ENCODE measurements around the gene DNAAF6. TPM values are rescaled to one million over a fixed set of nuclear protein-coding genes. Genes with fewer than 3 reads are reported as not detected.

Gene DNAAF6
- total and polyA plus RNA-seq, 4 donors, result not detected

Small RNA genes lying within 50 kb of the gene (small RNA-seq; reads per million reads assigned to genes)
- not detected for gene RF00019

Other genes starting within 250 kb of the DNAAF6 start
- 10 to 100 TPM in 1 of 2 donors, 1 to 10 TPM in 1; 5.8 to 11.0 TPM for gene MORC4, start 206.4 kb upstream of the DNAAF6 start, total RNA-seq
- 10 to 100 TPM in 1 of 2 donors, 1 to 10 TPM in 1; 6.7 to 10.1 TPM for gene MORC4, start 206.4 kb upstream of the DNAAF6 start, polyA plus RNA-seq
- gene RBM41, start 87.8 kb upstream of the DNAAF6 start, total RNA-seq, result 10 to 100 TPM in 1 of 2 donors, 1 to 10 TPM in 1; 9.7 to 17.6 TPM
- gene RBM41, start 87.8 kb upstream of the DNAAF6 start, polyA plus RNA-seq, result 10 to 100 TPM in 1 of 2 donors, 1 to 10 TPM in 1; 3.3 to 10.2 TPM
- 1 to 10 TPM; 4.2 to 6.8 TPM for gene NUP62CL, start 178 bp upstream of the DNAAF6 start, total RNA-seq
- gene NUP62CL, start 178 bp upstream of the DNAAF6 start, polyA plus RNA-seq, result 1 to 10 TPM in 1 of 2 donors, under 1 TPM in 1; 0.97 to 1.0 TPM
- under 1 TPM in 1 of 2 donors, not detected in 1; under 0.01 TPM for gene FRMPD3, start 243.0 kb downstream of the DNAAF6 start, total RNA-seq
- under 1 TPM in 1 of 2 donors, not detected in 1; 0.01 TPM for gene FRMPD3, start 243.0 kb downstream of the DNAAF6 start, polyA plus RNA-seq